Liver (tissue), 3 donors: ENCODE results near the gene SLC8A3.

Experiments
- FOXA1 ChIP-seq: IDR thresholded peaks from 2 replicates; pipeline ENCODE4 v1.6.1; 2016; ENCODE audit warnings: antibody characterized with exemption
- FOXA2 ChIP-seq: IDR thresholded peaks from 2 replicates; pipeline ENCODE4 v1.6.1; 2016; ENCODE audit warnings: antibody characterized with exemption
- GABPA ChIP-seq, 2 donors: IDR thresholded peaks in 1 of 2; conservative IDR thresholded peaks in 1 of 2; 2 replicates each; pipeline ENCODE4 v1.6.1; 2016; ENCODE audit warnings: antibody characterized with exemption in 2 of 2, mild to moderate bottlenecking in 1 of 2, moderate library complexity in 1 of 2
- HNF4A ChIP-seq, 2 donors: conservative IDR thresholded peaks; 2 replicates each; pipeline ENCODE4 v1.6.1; 2016; ENCODE audit warnings: antibody characterized with exemption in 2 of 2, mild to moderate bottlenecking in 2 of 2
- JUND ChIP-seq, 2 donors: IDR thresholded peaks; 2 replicates each; pipeline ENCODE4 v1.6.1; 2016; ENCODE audit warnings: antibody characterized with exemption in 2 of 2
- RAD21 ChIP-seq, 2 donors: IDR thresholded peaks; 2 replicates each; pipeline ENCODE4 v1.6.1; 2016; ENCODE audit warnings: antibody characterized with exemption in 2 of 2, mild to moderate bottlenecking in 2 of 2
- RXRA ChIP-seq, 2 donors: IDR thresholded peaks; 2 replicates each; pipeline ENCODE4 v1.6.1; 2017 to 2018; ENCODE audit warnings: antibody characterized with exemption in 2 of 2, mild to moderate bottlenecking in 1 of 2
- TAF1 ChIP-seq: conservative IDR thresholded peaks from 2 replicates; pipeline ENCODE4 v1.6.1; 2016; ENCODE audit warnings: antibody characterized with exemption, mild to moderate bottlenecking
- YY1 ChIP-seq: IDR thresholded peaks from 2 replicates; pipeline ENCODE4 v1.6.1; 2016; ENCODE audit warnings: antibody characterized with exemption, mild to moderate bottlenecking
- TF ChIP-seq, protein P1 (sequence below): fragments of 150-350 bp; IDR thresholded peaks from 2 replicates; pipeline ENCODE4 v1.5.1; 2017; ENCODE audit warnings: improper control_type of control experiment, low read depth, low read length; ENCODE audit not compliant: missing input control
- TF ChIP-seq, protein P2 (sequence below): IDR thresholded peaks from 2 replicates; pipeline ENCODE4 v1.6.1; 2016; ENCODE audit warnings: antibody characterized with exemption
- TF ChIP-seq, protein P3 (sequence below): IDR thresholded peaks from 2 replicates; pipeline ENCODE4 v1.6.1; 2016; ENCODE audit warnings: antibody characterized with exemption
- TF ChIP-seq, protein P4 (sequence below): IDR thresholded peaks from 2 replicates; pipeline ENCODE4 v1.6.1; 2016; ENCODE audit warnings: antibody characterized with exemption, mild to moderate bottlenecking
- TF ChIP-seq, protein P5 (sequence below): IDR thresholded peaks from 2 replicates; pipeline ENCODE4 v1.6.1; 2016; ENCODE audit warnings: antibody characterized with exemption
- donor health status: healthy.
- donor health status: healthy.

DNA sequence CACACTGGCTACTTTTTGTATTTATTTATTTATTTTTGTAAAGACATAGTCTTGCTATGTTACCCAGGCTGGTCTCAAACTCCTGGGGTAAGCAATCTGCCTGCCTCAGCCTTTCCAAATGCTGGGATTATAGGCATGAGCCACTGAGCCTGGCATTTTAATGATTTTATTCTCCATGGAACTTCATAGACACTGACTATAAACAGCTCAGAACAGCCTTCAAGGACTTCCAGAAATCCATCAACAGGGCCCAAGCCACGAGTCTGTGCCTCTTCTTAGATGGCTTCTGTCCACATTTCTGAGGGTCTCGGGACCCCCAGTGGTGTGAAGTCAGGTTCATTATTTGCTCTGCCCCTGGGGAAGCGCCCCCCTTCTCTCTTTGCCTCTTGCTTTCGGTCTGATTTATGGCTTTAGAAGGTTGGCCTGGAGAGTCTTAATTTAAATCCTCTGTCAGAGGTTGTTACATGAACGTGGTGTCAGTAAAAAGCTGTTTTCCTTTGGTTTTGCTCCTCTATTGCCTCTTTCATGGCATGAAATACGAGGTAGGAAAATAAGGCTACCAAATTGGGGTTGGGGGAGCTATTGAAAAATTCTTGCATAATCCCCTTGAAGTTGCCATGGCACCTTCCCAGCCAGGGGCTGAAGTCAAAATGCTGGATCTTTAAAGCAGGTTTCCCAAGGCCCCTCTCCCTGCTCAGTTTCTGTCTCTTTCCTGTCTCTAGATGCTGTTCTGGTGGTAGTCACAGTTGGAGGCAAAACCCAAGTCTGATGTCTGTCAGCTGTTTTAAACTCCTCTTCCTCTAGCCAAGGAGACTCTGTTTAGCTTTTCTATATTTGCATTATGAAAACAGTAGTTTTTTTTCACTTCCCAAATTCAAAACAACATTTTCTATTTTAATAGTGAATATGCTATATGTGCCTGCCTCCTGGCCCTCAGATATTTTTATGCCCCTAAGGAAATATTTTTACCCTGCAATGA, 180.2 kb downstream of the SLC8A3 start:
- TF ChIP-seq, protein P1, sequence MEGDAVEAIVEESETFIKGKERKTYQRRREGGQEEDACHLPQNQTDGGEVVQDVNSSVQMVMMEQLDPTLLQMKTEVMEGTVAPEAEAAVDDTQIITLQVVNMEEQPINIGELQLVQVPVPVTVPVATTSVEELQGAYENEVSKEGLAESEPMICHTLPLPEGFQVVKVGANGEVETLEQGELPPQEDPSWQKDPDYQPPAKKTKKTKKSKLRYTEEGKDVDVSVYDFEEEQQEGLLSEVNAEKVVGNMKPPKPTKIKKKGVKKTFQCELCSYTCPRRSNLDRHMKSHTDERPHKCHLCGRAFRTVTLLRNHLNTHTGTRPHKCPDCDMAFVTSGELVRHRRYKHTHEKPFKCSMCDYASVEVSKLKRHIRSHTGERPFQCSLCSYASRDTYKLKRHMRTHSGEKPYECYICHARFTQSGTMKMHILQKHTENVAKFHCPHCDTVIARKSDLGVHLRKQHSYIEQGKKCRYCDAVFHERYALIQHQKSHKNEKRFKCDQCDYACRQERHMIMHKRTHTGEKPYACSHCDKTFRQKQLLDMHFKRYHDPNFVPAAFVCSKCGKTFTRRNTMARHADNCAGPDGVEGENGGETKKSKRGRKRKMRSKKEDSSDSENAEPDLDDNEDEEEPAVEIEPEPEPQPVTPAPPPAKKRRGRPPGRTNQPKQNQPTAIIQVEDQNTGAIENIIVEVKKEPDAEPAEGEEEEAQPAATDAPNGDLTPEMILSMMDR: no peak
- TF ChIP-seq, protein P2, sequence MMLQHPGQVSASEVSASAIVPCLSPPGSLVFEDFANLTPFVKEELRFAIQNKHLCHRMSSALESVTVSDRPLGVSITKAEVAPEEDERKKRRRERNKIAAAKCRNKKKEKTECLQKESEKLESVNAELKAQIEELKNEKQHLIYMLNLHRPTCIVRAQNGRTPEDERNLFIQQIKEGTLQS: no peak
- no peak for TF ChIP-seq JUND (IDR thresholded peaks at IDR 0.05)
- no peak for TF ChIP-seq RAD21 (IDR thresholded peaks at IDR 0.05)
- no peak for TF ChIP-seq FOXA2
- TF ChIP-seq GABPA (IDR thresholded peaks at IDR 0.05 in 1 of 2, conservative IDR thresholded peaks at IDR 0.05 in 1 of 2): no peak
- no peak for TF ChIP-seq FOXA1
- TF ChIP-seq, protein P3, sequence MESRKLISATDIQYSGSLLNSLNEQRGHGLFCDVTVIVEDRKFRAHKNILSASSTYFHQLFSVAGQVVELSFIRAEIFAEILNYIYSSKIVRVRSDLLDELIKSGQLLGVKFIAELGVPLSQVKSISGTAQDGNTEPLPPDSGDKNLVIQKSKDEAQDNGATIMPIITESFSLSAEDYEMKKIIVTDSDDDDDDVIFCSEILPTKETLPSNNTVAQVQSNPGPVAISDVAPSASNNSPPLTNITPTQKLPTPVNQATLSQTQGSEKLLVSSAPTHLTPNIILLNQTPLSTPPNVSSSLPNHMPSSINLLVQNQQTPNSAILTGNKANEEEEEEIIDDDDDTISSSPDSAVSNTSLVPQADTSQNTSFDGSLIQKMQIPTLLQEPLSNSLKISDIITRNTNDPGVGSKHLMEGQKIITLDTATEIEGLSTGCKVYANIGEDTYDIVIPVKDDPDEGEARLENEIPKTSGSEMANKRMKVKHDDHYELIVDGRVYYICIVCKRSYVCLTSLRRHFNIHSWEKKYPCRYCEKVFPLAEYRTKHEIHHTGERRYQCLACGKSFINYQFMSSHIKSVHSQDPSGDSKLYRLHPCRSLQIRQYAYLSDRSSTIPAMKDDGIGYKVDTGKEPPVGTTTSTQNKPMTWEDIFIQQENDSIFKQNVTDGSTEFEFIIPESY: no peak
- TF ChIP-seq, protein P4, sequence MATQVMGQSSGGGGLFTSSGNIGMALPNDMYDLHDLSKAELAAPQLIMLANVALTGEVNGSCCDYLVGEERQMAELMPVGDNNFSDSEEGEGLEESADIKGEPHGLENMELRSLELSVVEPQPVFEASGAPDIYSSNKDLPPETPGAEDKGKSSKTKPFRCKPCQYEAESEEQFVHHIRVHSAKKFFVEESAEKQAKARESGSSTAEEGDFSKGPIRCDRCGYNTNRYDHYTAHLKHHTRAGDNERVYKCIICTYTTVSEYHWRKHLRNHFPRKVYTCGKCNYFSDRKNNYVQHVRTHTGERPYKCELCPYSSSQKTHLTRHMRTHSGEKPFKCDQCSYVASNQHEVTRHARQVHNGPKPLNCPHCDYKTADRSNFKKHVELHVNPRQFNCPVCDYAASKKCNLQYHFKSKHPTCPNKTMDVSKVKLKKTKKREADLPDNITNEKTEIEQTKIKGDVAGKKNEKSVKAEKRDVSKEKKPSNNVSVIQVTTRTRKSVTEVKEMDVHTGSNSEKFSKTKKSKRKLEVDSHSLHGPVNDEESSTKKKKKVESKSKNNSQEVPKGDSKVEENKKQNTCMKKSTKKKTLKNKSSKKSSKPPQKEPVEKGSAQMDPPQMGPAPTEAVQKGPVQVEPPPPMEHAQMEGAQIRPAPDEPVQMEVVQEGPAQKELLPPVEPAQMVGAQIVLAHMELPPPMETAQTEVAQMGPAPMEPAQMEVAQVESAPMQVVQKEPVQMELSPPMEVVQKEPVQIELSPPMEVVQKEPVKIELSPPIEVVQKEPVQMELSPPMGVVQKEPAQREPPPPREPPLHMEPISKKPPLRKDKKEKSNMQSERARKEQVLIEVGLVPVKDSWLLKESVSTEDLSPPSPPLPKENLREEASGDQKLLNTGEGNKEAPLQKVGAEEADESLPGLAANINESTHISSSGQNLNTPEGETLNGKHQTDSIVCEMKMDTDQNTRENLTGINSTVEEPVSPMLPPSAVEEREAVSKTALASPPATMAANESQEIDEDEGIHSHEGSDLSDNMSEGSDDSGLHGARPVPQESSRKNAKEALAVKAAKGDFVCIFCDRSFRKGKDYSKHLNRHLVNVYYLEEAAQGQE: no peak
- TF ChIP-seq YY1: no peak
- TF ChIP-seq HNF4A (conservative IDR thresholded peaks at IDR 0.05): no peak
- no peak for TF ChIP-seq TAF1
- TF ChIP-seq, protein P5, sequence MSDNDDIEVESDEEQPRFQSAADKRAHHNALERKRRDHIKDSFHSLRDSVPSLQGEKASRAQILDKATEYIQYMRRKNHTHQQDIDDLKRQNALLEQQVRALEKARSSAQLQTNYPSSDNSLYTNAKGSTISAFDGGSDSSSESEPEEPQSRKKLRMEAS: no peak
- no peak for TF ChIP-seq RXRA (IDR thresholded peaks at IDR 0.05)
